HepG2 (cell line): Measurements from ENCODE around the gene EIF4G1. TPM values are rescaled to one million over a fixed set of nuclear protein-coding genes. Genes with fewer than 3 reads are reported as not detected.

ENCODE experiments used
- ATRX ChIP-seq: sonication (generic); formaldehyde crosslinking; IDR thresholded peaks from 2 replicates; pipeline ENCODE4 v1.4.0; 2020; ENCODE audit warnings: missing genetic modification reagents, borderline replicate concordance
- ERF ChIP-seq: IDR thresholded peaks from 2 replicates; pipeline ENCODE4 v1.6.1; 2018; ENCODE audit warnings: missing biosample characterization, missing genetic modification reagents
- HMGXB4 ChIP-seq, 2 experiments: sonication (generic) in 1 of 2; formaldehyde crosslinking in 1 of 2; IDR thresholded peaks; 2 replicates each; pipeline versions ENCODE4 v1.4.0 to v1.6.1; 2018 to 2020; ENCODE audit warnings: missing genetic modification reagents in 2 of 2, borderline replicate concordance in 1 of 2, low read depth in 1 of 2, mild to moderate bottlenecking in 1 of 2, missing biosample characterization in 1 of 2
- HNF4G ChIP-seq, 2 experiments: sonication (generic) in 1 of 2; formaldehyde crosslinking in 1 of 2; IDR thresholded peaks; 2 replicates each; pipeline versions ENCODE4 v1.4.0 to v1.6.1; 2011 to 2020; ENCODE audit warnings: borderline replicate concordance in 2 of 2, low read depth in 2 of 2, mild to moderate bottlenecking in 2 of 2, low read length in 1 of 2, missing genetic modification reagents in 1 of 2, moderate library complexity in 1 of 2
- KDM2A ChIP-seq: sonication (generic); formaldehyde crosslinking; IDR thresholded peaks from 2 replicates; pipeline ENCODE4 v1.4.0; 2020; ENCODE audit warnings: low read depth, missing genetic modification reagents, borderline replicate concordance
- RNF219 ChIP-seq: sonication (generic); formaldehyde crosslinking; IDR thresholded peaks from 2 replicates; pipeline ENCODE4 v1.5.0; 2020; ENCODE audit warnings: mild to moderate bottlenecking, missing genetic modification reagents
- SP1 ChIP-seq, 2 experiments: fragments of 450-650 bp in 1 of 2; sonication (generic) in 1 of 2; formaldehyde crosslinking in 1 of 2; IDR thresholded peaks; 2 replicates each; pipeline versions ENCODE4 v1.4.0 to v1.6.1; 2016 to 2020; ENCODE audit warnings: missing genetic modification reagents in 1 of 2
- SPEN ChIP-seq: sonication (generic); formaldehyde crosslinking; IDR thresholded peaks from 2 replicates; pipeline ENCODE4 v1.5.1; 2020; ENCODE audit warnings: low read depth, mild to moderate bottlenecking, missing genetic modification reagents
- SSRP1 ChIP-seq: IDR thresholded peaks from 2 replicates; pipeline ENCODE4 v1.6.1; 2016; ENCODE audit warnings: control low read depth
- THAP8 ChIP-seq: sonication (generic); formaldehyde crosslinking; IDR thresholded peaks from 2 replicates; pipeline ENCODE4 v1.5.1; 2020; ENCODE audit warnings: missing genetic modification reagents, mild to moderate bottlenecking, borderline replicate concordance
- U2AF1 ChIP-seq: fragments of 200-400 bp; formaldehyde crosslinking; optimal IDR thresholded peaks from 2 replicates; pipeline ENCODE3; 2017; ENCODE audit warnings: mild to moderate bottlenecking, low read depth, low read length
- ZFP37 ChIP-seq: sonication (generic); formaldehyde crosslinking; IDR thresholded peaks from 2 replicates; pipeline ENCODE4 v1.4.0; 2020; ENCODE audit warnings: missing genetic modification reagents, borderline replicate concordance
- ZHX1 ChIP-seq: sonication (generic); formaldehyde crosslinking; IDR thresholded peaks from 2 replicates; pipeline ENCODE4 v1.8.1; 2022; ENCODE audit warnings: low read depth, mild to moderate bottlenecking, missing genetic modification reagents
- ZMYM2 ChIP-seq: sonication (generic); formaldehyde crosslinking; IDR thresholded peaks from 2 replicates; pipeline ENCODE4 v1.8.0; 2022; ENCODE audit warnings: mild to moderate bottlenecking, missing genetic modification reagents
- ZNF205 ChIP-seq: IDR thresholded peaks from 2 replicates; pipeline ENCODE4 v1.6.1; 2018; ENCODE audit warnings: missing biosample characterization, missing genetic modification reagents
- ZNF354B ChIP-seq: sonication (generic); formaldehyde crosslinking; IDR thresholded peaks from 2 replicates; pipeline ENCODE4 v1.8.0; 2022; ENCODE audit warnings: mild to moderate bottlenecking, missing genetic modification reagents
- ZNF7 ChIP-seq: IDR thresholded peaks from 2 replicates; pipeline ENCODE4 v1.6.1; 2016; ENCODE audit warnings: missing biosample characterization, missing genetic modification reagents
- ZNF704 ChIP-seq: sonication (generic); formaldehyde crosslinking; IDR thresholded peaks from 2 replicates; pipeline ENCODE4 v1.8.1; 2023; ENCODE audit warnings: mild to moderate bottlenecking, inconsistent platforms, moderate library complexity, missing genetic modification reagents, borderline replicate concordance
- polyA plus RNA-seq, 8 experiments: library from polyadenylated mRNA; depleted of rRNA in 3 of 8; stranded (reverse) in 7 of 8; unstranded in 1 of 8; fragments of >200 nt; fragmentation: Illumina TruSeq in 4 of 8; extraction: Trizol in 4 of 8; gene quantifications; 2 replicates each; pipeline versions ENCODE4 v1.2.1 to v1.2.3, GENCODE V29; 2011 to 2016; ENCODE audit warnings: low read depth in 4 of 8, missing spikeins in 1 of 8, mixed read lengths in 1 of 8; ENCODE audit not compliant: insufficient read depth in 1 of 8
- total RNA-seq, 5 experiments: library from RNA; depleted of rRNA; stranded (reverse); fragments of >200 nt; fragmentation: Illumina TruSeq; extraction: Trizol; gene quantifications; 2 replicates each; pipeline ENCODE4 v1.2.3, GENCODE V29; 2016; ENCODE audit warnings: low read depth in 1 of 5

EIF4G1 gene
- total and polyA plus RNA-seq, 2 of the 13 experiments (the other 11 are each of a cell fraction or from before 2014, with no cell fraction given): 208 to 213 TPM

GRCh38 chr3:184362668-184363546, 48.5 kb downstream of the EIF4G1 start (continued):
- TF ChIP-seq HMGXB4 (CRISPR knock-in tag; IDR thresholded peaks at IDR 0.05; ENCODE audit: borderline replicate concordance in 1 of 2, low read depth in 1 of 2) (peak; percentile 93 to 97; a peak in 3 of 4 replicates), SP1 (IDR thresholded peaks at IDR 0.05) (no peak), SP1 (CRISPR knock-in tag; IDR thresholded peaks at IDR 0.05) (peak; percentile 53), ZNF7 (CRISPR knock-in tag) (peak; percentile 14; the same call in 1 of the 2 replicates), KDM2A (peak; percentile 99), ZMYM2 (CRISPR knock-in tag) (peak; percentile 30; the same call in 1 of the 2 replicates), ZNF354B (CRISPR knock-in tag) (no peak), SSRP1 (no peak; the same call in 1 of the 2 replicates), ATRX (CRISPR knock-in tag) (no peak), ZNF704 (CRISPR knock-in tag) (0 out of 2 replicates have a peak, but pooled peaks have one; percentile 43), ZNF205 (CRISPR knock-in tag) (peak; percentile 74; the same call in 1 of the 2 replicates), THAP8 (CRISPR knock-in tag) (no peak; the same call in 1 of the 2 replicates), U2AF1 (peak; percentile 59), HNF4G (IDR thresholded peaks at IDR 0.05; ENCODE audit: borderline replicate concordance, low read depth, low read length) (peak; percentile 95), HNF4G (CRISPR knock-in tag; IDR thresholded peaks at IDR 0.05; ENCODE audit: borderline replicate concordance, low read depth) (peak; percentile 84; the same call in 1 of the 2 replicates), RNF219 (CRISPR knock-in tag) (no peak), SPEN (CRISPR knock-in tag) (peak; percentile 79), ZHX1 (CRISPR knock-in tag) (peak; percentile 83; the same call in 1 of the 2 replicates), ERF (no peak; the same call in 1 of the 2 replicates), ZFP37 (CRISPR knock-in tag) (no peak)
